WTC11 (cell line): ENCODE data around the gene ARPC1A. TPM values are rescaled to one million over a fixed set of nuclear protein-coding genes. Genes with fewer than 3 reads are reported as not detected.

Source experiments
- ATAC-seq: fragments of 200-7000 bp; cut with Tn5 transposase; 2 replicates; pipeline ENCODE4 v1.10.0; 2021; ENCODE audit warnings: mild to moderate bottlenecking, moderate library complexity
- CTCF ChIA-PET: fragments of 300-600 bp; sonication (Branson Sonifier 250); formaldehyde crosslinking; loops from one replicate; lab custom pipeline; 2021; ENCODE audit warnings: antibody characterized with exemption; lab: Charles Lee
- POLR2A ChIA-PET: fragments of 350-600 bp; sonication (Branson Sonifier 250); formaldehyde crosslinking; loops from one replicate; lab custom pipeline; 2021; ENCODE audit warnings: antibody characterized with exemption; lab: Charles Lee
- DNase-seq: peaks from one replicate; pipeline ENCODE4 v3.0.0; 2021; ENCODE audit warnings: low spot score
- H3K27ac Mint-ChIP-seq: 2 replicates; pipeline ENCODE4 v1.8.0; 2021; ENCODE audit warnings: mixed read lengths
- H3K27me3 Mint-ChIP-seq: 2 replicates; pipeline ENCODE4 v1.8.0; 2021; ENCODE audit warnings: low read depth, mild to moderate bottlenecking, moderate library complexity, mixed read lengths
- H3K36me3 Mint-ChIP-seq: 2 replicates; pipeline ENCODE4 v1.8.0; 2021; ENCODE audit warnings: mixed read lengths
- H3K4me1 Mint-ChIP-seq: 2 replicates; pipeline ENCODE4 v1.8.0; 2022; ENCODE audit warnings: mixed read lengths
- H3K4me3 Mint-ChIP-seq: 2 replicates; pipeline ENCODE4 v1.8.0; 2021; ENCODE audit warnings: mild to moderate bottlenecking, moderate library complexity, mixed read lengths
- H3K9me3 Mint-ChIP-seq: 2 replicates; pipeline ENCODE4 v1.8.0; 2021; ENCODE audit warnings: mixed read lengths
- CBFB ChIP-seq: sonication (generic); formaldehyde crosslinking; IDR thresholded peaks from 2 replicates; pipeline ENCODE4 v1.8.1; 2022; ENCODE audit warnings: mild to moderate bottlenecking, low read depth, missing genetic modification reagents
- ETV6 ChIP-seq: sonication (generic); formaldehyde crosslinking; IDR thresholded peaks from 2 replicates; pipeline ENCODE4 v1.8.1; 2022; ENCODE audit warnings: mild to moderate bottlenecking, missing genetic modification reagents
- GTF2I ChIP-seq: fragments of 250-450 bp; sonication (Bioruptor Pico); conservative IDR thresholded peaks from 2 replicates; pipeline ENCODE4 v1.4.0; 2021; ENCODE audit warnings: mild to moderate bottlenecking
- HMGA2 ChIP-seq: fragments of 250-450 bp; sonication (Bioruptor Pico); IDR thresholded peaks from 2 replicates; pipeline ENCODE4 v1.4.0; 2021; ENCODE audit warnings: mild to moderate bottlenecking, moderate library complexity
- MXD4 ChIP-seq: fragments of 250-450 bp; sonication (Bioruptor Pico); IDR thresholded peaks from 2 replicates; pipeline ENCODE4 v1.8.0; 2021; ENCODE audit warnings: mild to moderate bottlenecking, moderate library complexity, borderline replicate concordance
- NFE2L1 ChIP-seq: sonication (generic); formaldehyde crosslinking; IDR thresholded peaks from 2 replicates; pipeline ENCODE4 v1.8.1; 2023; ENCODE audit warnings: missing genetic modification reagents
- ZNF138 ChIP-seq: sonication (generic); formaldehyde crosslinking; conservative IDR thresholded peaks from 2 replicates; pipeline ENCODE4 v1.8.1; 2022; ENCODE audit warnings: mild to moderate bottlenecking, moderate library complexity, missing genetic modification reagents
- ZNF219 ChIP-seq: sonication (generic); formaldehyde crosslinking; IDR thresholded peaks from 2 replicates; pipeline ENCODE4 v1.8.0; 2023; ENCODE audit warnings: missing genetic modification reagents, mild to moderate bottlenecking, borderline replicate concordance
- ZNF263 ChIP-seq: sonication (generic); formaldehyde crosslinking; IDR thresholded peaks from 2 replicates; pipeline ENCODE4 v1.8.1; 2022; ENCODE audit warnings: low read depth, mild to moderate bottlenecking, moderate library complexity, missing genetic modification reagents
- ZNF396 ChIP-seq: fragments of 250-450 bp; sonication (Bioruptor Pico); IDR thresholded peaks from 2 replicates; pipeline ENCODE4 v1.8.0; 2021; ENCODE audit warnings: mild to moderate bottlenecking, moderate library complexity, borderline replicate concordance
- total RNA-seq: library from RNA; stranded (reverse); gene quantifications from 3 replicates; pipeline ENCODE4 v1.2.3, GENCODE V29; 2021
- TF ChIP-seq, protein P1 (sequence below): sonication (generic); formaldehyde crosslinking; IDR thresholded peaks from 2 replicates; pipeline ENCODE4 v1.8.1; 2022; ENCODE audit warnings: mild to moderate bottlenecking, missing genetic modification reagents, moderate library complexity, borderline replicate concordance
- TF ChIP-seq, protein P2 (sequence below): sonication (generic); formaldehyde crosslinking; IDR thresholded peaks from 2 replicates; pipeline ENCODE4 v1.8.1; 2022; ENCODE audit warnings: low read depth, missing genetic modification reagents, borderline replicate concordance
- TF ChIP-seq, protein P3 (sequence below): sonication (generic); formaldehyde crosslinking; IDR thresholded peaks from 2 replicates; pipeline ENCODE4 v1.8.1; 2023; ENCODE audit warnings: mild to moderate bottlenecking, missing genetic modification reagents, moderate library complexity
- TF ChIP-seq, protein P4 (sequence below): sonication (generic); formaldehyde crosslinking; IDR thresholded peaks from 2 replicates; pipeline ENCODE4 v1.8.1; 2022; ENCODE audit warnings: missing genetic modification reagents, borderline replicate concordance
- TF ChIP-seq, protein P5 (sequence below): sonication (generic); formaldehyde crosslinking; IDR thresholded peaks from 2 replicates; pipeline ENCODE4 v1.8.1; 2023; ENCODE audit warnings: mild to moderate bottlenecking, missing genetic modification reagents
- TF ChIP-seq, protein P6 (sequence below): sonication (generic); formaldehyde crosslinking; IDR thresholded peaks from 2 replicates; pipeline ENCODE4 v1.8.0; 2022; ENCODE audit warnings: mild to moderate bottlenecking, missing genetic modification reagents
- TF ChIP-seq, protein P7 (sequence below): sonication (generic); formaldehyde crosslinking; IDR thresholded peaks from 2 replicates; pipeline ENCODE4 v1.8.0; 2022; ENCODE audit warnings: mild to moderate bottlenecking, missing genetic modification reagents
- TF ChIP-seq, protein P8 (sequence below): sonication (generic); formaldehyde crosslinking; IDR thresholded peaks from 2 replicates; pipeline ENCODE4 v1.8.1; 2023; ENCODE audit warnings: mild to moderate bottlenecking, missing genetic modification reagents, borderline replicate concordance
- TF ChIP-seq, protein P9 (sequence below): fragments of 250-450 bp; sonication (Bioruptor Pico); IDR thresholded peaks from 2 replicates; pipeline ENCODE4 v2.1.2; 2022; ENCODE audit warnings: mild to moderate bottlenecking, moderate library complexity
- TF ChIP-seq, protein P10 (sequence below): sonication (generic); formaldehyde crosslinking; IDR thresholded peaks from 2 replicates; pipeline ENCODE4 v1.8.0; 2023; ENCODE audit warnings: missing genetic modification reagents

Gene ARPC1A
- total RNA-seq, 1 experiment from 2014 or later, result 149 TPM

DNA sequence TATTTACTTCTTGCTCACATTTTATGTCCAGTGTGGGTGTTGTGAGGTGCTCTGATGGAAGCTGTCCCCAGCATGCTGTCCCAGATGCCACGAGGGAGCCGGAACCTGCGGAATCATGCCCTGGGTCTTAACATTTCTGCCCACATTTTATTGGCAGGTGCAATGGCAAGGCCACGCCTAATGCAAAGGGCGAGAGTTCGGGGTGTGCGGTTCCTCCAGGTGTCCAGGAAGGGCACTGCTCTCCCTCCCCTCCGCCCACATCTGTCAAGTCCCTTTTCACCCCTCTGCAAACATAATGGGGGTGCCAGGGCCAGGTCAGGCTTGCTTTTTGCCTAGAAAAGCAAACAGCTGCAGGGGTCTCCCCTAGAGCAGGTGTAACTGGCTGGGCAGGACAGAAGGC, 66.3 kb downstream of the ARPC1A start:
- peaks cover 26% of the 10 kb centered on the region for H3K36me3 Mint-ChIP-seq

More for the DNA sequence above, 66.3 kb downstream of the ARPC1A start:
- Mint-ChIP-seq H3K4me3 (peak overlapping the region; percentile 77), H3K27ac (no peak overlapping the region), H3K9me3 (no peaks in the 10 kb centered on the region)
- TF ChIP-seq, protein P1, sequence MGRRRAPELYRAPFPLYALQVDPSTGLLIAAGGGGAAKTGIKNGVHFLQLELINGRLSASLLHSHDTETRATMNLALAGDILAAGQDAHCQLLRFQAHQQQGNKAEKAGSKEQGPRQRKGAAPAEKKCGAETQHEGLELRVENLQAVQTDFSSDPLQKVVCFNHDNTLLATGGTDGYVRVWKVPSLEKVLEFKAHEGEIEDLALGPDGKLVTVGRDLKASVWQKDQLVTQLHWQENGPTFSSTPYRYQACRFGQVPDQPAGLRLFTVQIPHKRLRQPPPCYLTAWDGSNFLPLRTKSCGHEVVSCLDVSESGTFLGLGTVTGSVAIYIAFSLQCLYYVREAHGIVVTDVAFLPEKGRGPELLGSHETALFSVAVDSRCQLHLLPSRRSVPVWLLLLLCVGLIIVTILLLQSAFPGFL (CRISPR knock-in tag), result no peak
- TF ChIP-seq, protein P2, sequence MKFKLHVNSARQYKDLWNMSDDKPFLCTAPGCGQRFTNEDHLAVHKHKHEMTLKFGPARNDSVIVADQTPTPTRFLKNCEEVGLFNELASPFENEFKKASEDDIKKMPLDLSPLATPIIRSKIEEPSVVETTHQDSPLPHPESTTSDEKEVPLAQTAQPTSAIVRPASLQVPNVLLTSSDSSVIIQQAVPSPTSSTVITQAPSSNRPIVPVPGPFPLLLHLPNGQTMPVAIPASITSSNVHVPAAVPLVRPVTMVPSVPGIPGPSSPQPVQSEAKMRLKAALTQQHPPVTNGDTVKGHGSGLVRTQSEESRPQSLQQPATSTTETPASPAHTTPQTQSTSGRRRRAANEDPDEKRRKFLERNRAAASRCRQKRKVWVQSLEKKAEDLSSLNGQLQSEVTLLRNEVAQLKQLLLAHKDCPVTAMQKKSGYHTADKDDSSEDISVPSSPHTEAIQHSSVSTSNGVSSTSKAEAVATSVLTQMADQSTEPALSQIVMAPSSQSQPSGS (CRISPR knock-in tag), result no peak
- no peak for TF ChIP-seq ZNF219 (CRISPR knock-in tag)
- TF ChIP-seq, protein P3, sequence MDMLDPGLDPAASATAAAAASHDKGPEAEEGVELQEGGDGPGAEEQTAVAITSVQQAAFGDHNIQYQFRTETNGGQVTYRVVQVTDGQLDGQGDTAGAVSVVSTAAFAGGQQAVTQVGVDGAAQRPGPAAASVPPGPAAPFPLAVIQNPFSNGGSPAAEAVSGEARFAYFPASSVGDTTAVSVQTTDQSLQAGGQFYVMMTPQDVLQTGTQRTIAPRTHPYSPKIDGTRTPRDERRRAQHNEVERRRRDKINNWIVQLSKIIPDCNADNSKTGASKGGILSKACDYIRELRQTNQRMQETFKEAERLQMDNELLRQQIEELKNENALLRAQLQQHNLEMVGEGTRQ (CRISPR knock-in tag), result no peak
- no peak for TF ChIP-seq ZNF138 (CRISPR knock-in tag)
- TF ChIP-seq, protein P4, sequence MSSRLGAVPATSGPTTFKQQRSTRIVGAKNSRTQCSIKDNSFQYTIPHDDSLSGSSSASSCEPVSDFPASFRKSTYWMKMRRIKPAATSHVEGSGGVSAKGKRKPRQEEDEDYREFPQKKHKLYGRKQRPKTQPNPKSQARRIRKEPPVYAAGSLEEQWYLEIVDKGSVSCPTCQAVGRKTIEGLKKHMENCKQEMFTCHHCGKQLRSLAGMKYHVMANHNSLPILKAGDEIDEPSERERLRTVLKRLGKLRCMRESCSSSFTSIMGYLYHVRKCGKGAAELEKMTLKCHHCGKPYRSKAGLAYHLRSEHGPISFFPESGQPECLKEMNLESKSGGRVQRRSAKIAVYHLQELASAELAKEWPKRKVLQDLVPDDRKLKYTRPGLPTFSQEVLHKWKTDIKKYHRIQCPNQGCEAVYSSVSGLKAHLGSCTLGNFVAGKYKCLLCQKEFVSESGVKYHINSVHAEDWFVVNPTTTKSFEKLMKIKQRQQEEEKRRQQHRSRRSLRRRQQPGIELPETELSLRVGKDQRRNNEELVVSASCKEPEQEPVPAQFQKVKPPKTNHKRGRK (CRISPR knock-in tag), result no peak
- TF ChIP-seq, protein P5, sequence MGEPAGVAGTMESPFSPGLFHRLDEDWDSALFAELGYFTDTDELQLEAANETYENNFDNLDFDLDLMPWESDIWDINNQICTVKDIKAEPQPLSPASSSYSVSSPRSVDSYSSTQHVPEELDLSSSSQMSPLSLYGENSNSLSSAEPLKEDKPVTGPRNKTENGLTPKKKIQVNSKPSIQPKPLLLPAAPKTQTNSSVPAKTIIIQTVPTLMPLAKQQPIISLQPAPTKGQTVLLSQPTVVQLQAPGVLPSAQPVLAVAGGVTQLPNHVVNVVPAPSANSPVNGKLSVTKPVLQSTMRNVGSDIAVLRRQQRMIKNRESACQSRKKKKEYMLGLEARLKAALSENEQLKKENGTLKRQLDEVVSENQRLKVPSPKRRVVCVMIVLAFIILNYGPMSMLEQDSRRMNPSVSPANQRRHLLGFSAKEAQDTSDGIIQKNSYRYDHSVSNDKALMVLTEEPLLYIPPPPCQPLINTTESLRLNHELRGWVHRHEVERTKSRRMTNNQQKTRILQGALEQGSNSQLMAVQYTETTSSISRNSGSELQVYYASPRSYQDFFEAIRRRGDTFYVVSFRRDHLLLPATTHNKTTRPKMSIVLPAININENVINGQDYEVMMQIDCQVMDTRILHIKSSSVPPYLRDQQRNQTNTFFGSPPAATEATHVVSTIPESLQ (CRISPR knock-in tag), result no peak
- no peak for TF ChIP-seq GTF2I (CRISPR knock-in tag)
- TF ChIP-seq HMGA2 (CRISPR knock-in tag), result no peak
- TF ChIP-seq, protein P6, sequence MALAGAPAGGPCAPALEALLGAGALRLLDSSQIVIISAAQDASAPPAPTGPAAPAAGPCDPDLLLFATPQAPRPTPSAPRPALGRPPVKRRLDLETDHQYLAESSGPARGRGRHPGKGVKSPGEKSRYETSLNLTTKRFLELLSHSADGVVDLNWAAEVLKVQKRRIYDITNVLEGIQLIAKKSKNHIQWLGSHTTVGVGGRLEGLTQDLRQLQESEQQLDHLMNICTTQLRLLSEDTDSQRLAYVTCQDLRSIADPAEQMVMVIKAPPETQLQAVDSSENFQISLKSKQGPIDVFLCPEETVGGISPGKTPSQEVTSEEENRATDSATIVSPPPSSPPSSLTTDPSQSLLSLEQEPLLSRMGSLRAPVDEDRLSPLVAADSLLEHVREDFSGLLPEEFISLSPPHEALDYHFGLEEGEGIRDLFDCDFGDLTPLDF (CRISPR knock-in tag), result no peak
- TF ChIP-seq, protein P7, sequence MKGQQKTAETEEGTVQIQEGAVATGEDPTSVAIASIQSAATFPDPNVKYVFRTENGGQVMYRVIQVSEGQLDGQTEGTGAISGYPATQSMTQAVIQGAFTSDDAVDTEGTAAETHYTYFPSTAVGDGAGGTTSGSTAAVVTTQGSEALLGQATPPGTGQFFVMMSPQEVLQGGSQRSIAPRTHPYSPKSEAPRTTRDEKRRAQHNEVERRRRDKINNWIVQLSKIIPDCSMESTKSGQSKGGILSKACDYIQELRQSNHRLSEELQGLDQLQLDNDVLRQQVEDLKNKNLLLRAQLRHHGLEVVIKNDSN (CRISPR knock-in tag), result no peak
- TF ChIP-seq, protein P8, sequence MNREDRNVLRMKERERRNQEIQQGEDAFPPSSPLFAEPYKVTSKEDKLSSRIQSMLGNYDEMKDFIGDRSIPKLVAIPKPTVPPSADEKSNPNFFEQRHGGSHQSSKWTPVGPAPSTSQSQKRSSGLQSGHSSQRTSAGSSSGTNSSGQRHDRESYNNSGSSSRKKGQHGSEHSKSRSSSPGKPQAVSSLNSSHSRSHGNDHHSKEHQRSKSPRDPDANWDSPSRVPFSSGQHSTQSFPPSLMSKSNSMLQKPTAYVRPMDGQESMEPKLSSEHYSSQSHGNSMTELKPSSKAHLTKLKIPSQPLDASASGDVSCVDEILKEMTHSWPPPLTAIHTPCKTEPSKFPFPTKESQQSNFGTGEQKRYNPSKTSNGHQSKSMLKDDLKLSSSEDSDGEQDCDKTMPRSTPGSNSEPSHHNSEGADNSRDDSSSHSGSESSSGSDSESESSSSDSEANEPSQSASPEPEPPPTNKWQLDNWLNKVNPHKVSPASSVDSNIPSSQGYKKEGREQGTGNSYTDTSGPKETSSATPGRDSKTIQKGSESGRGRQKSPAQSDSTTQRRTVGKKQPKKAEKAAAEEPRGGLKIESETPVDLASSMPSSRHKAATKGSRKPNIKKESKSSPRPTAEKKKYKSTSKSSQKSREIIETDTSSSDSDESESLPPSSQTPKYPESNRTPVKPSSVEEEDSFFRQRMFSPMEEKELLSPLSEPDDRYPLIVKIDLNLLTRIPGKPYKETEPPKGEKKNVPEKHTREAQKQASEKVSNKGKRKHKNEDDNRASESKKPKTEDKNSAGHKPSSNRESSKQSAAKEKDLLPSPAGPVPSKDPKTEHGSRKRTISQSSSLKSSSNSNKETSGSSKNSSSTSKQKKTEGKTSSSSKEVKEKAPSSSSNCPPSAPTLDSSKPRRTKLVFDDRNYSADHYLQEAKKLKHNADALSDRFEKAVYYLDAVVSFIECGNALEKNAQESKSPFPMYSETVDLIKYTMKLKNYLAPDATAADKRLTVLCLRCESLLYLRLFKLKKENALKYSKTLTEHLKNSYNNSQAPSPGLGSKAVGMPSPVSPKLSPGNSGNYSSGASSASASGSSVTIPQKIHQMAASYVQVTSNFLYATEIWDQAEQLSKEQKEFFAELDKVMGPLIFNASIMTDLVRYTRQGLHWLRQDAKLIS (CRISPR knock-in tag), result no peak
- TF ChIP-seq NFE2L1, result no peak
- TF ChIP-seq, protein P9, sequence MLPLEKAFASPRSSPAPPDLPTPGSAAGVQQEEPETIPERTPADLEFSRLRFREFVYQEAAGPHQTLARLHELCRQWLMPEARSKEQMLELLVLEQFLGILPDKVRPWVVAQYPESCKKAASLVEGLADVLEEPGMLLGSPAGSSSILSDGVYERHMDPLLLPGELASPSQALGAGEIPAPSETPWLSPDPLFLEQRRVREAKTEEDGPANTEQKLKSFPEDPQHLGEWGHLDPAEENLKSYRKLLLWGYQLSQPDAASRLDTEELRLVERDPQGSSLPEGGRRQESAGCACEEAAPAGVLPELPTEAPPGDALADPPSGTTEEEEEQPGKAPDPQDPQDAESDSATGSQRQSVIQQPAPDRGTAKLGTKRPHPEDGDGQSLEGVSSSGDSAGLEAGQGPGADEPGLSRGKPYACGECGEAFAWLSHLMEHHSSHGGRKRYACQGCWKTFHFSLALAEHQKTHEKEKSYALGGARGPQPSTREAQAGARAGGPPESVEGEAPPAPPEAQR (CRISPR knock-in tag), result no peak
- TF ChIP-seq CBFB (CRISPR knock-in tag), result no peak
- no peak for TF ChIP-seq ZNF263 (CRISPR knock-in tag)
- TF ChIP-seq ZNF396 (CRISPR knock-in tag), result no peak
- TF ChIP-seq MXD4, result no peak
- TF ChIP-seq, protein P10, sequence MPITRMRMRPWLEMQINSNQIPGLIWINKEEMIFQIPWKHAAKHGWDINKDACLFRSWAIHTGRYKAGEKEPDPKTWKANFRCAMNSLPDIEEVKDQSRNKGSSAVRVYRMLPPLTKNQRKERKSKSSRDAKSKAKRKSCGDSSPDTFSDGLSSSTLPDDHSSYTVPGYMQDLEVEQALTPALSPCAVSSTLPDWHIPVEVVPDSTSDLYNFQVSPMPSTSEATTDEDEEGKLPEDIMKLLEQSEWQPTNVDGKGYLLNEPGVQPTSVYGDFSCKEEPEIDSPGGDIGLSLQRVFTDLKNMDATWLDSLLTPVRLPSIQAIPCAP (CRISPR knock-in tag), result no peak
- no peak for TF ChIP-seq ETV6 (CRISPR knock-in tag)
- TF ChIP-seq, all 79 proteins: peak for 0
- DNase-seq (no peak), ATAC-seq (no peak)
- Mint-ChIP-seq H3K4me1 (peaks cover 12% of the 10 kb centered on the region), H3K27me3 (no peaks in the 10 kb centered on the region)
- ChIA-PET CTCF (interaction anchor here (2.1 to 2.5 kb wide), 2 partner anchors 17 to 26 kb away, joined by 13 to 15 read pairs; partner anchors contain the start of genes BUD31 and PDAP1), POLR2A (interaction anchor here (1.0 to 3.5 kb wide), 4 partner anchors 17 to 23 kb away, joined by 3 to 37 read pairs (median 6); partner anchors contain the start of genes ARPC1B, BUD31 and PDAP1)
